ENCODE measurements around the gene THOC7.

DNA sequence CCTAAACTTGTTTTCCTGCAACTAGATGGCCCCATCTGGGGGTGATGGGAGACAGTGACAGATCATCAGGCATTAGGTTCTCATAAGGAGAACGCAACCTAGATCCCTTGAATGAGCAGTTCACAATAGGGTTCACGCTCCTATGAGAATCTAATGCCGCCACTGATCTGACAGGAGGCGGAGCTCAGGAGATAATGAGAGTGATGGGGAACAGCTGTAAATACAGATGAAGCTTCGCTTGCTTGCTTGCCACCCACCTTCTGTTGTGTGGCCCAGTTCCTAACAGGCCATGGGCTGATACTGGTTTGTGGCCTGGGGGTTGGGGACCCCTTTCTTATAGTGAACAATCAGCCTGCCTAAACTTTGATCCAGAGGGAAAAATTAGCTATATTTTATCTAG lies 59.7 kb downstream of the THOC7 start:
- TF ChIP-seq, protein P1, sequence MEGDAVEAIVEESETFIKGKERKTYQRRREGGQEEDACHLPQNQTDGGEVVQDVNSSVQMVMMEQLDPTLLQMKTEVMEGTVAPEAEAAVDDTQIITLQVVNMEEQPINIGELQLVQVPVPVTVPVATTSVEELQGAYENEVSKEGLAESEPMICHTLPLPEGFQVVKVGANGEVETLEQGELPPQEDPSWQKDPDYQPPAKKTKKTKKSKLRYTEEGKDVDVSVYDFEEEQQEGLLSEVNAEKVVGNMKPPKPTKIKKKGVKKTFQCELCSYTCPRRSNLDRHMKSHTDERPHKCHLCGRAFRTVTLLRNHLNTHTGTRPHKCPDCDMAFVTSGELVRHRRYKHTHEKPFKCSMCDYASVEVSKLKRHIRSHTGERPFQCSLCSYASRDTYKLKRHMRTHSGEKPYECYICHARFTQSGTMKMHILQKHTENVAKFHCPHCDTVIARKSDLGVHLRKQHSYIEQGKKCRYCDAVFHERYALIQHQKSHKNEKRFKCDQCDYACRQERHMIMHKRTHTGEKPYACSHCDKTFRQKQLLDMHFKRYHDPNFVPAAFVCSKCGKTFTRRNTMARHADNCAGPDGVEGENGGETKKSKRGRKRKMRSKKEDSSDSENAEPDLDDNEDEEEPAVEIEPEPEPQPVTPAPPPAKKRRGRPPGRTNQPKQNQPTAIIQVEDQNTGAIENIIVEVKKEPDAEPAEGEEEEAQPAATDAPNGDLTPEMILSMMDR (IDR thresholded peaks at IDR 0.05): no peak
- TF ChIP-seq POLR2A (IDR thresholded peaks at IDR 0.05) (no peak), POLR2AphosphoS5 (IDR thresholded peaks at IDR 0.05) (no peak)
